Ovary (tissue), 9 donors: ENCODE results near the gene IFI27L2. TPM values are rescaled to one million over a fixed set of nuclear protein-coding genes. Genes with fewer than 3 reads are reported as not detected.

Experiments
- DNase-seq, 5 donors: peaks; one replicate each; pipeline ENCODE4 v3.0.0-alpha.2; 2019 to 2020
- H3K27ac ChIP-seq, 2 donors: fragments of 200-600 bp; one replicate each; pipeline versions ENCODE4 v1.5.1 to v1.8.0; 2019 to 2022
- H3K27me3 ChIP-seq: fragments of 200-600 bp; one replicate; pipeline ENCODE4 v1.8.0; 2022
- H3K36me3 ChIP-seq: fragments of 200-600 bp; sonication (generic); one replicate; pipeline ENCODE4 v1.5.1; 2019
- H3K4me1 ChIP-seq: one replicate; pipeline ENCODE4 v1.8.1; 2013; ENCODE audit warnings: mild to moderate bottlenecking, moderate library complexity; ENCODE audit not compliant: insufficient read depth
- H3K4me3 ChIP-seq: fragments of 200-600 bp; sonication (generic); one replicate; pipeline ENCODE4 v1.5.1; 2017
- H3K9me3 ChIP-seq, 2 donors: fragments of 200-600 bp in 1 of 2; sonication (generic) in 1 of 2; one replicate each; pipeline versions ENCODE4 v1.5.1 to v1.8.1; 2013 to 2019; ENCODE audit warnings: mild to moderate bottlenecking in 1 of 2, moderate library complexity in 1 of 2
- CTCF ChIP-seq, 3 donors: fragments of 450-650 bp in 2 of 3; fragments of 200-600 bp in 1 of 3; IDR thresholded peaks; one replicate each; pipeline versions ENCODE4 v1.5.1 to v1.8.0; 2016 to 2022; ENCODE audit warnings: antibody characterized with exemption in 3 of 3, mild to moderate bottlenecking in 1 of 3
- EP300 ChIP-seq: sonication (generic); formaldehyde crosslinking; IDR thresholded peaks from one replicate; pipeline ENCODE4 v1.6.1; 2017; ENCODE audit warnings: antibody characterized with exemption
- POLR2A ChIP-seq: fragments of 450-650 bp; IDR thresholded peaks from one replicate; pipeline ENCODE4 v1.6.1; 2017; ENCODE audit warnings: antibody characterized with exemption, mild to moderate bottlenecking, moderate library complexity
- WGBS, 3 donors: extraction: QIAGEN DNeasy Blood & Tissue Kit in 1 of 3; methylation state at CpG; one replicate each; pipeline versions ENCODE4 v1.1.5 to v1.1.7; 2013 to 2017; 5-methylcytosine and 5-hydroxymethylcytosine counted together
- intact Hi-C, 4 donors: fragments of 100-400 bp; cut with DNase I; formaldehyde crosslinking; loops; one replicate each; pipeline versions ENCODE4 v1.11.0 to v1.15.1; 2022 to 2023
- polyA plus RNA-seq, 2 donors: library from polyadenylated mRNA; stranded (reverse); fragments of 200-250 nt in 1 of 2; fragments of 350-450 nt in 1 of 2; fragmentation: Illumina TruSeq in 1 of 2; extraction: RNeasy Lipid Tissue Mini Kit (QIAGEN cat#74804) in 1 of 2; gene quantifications; one replicate each; pipeline ENCODE4 v1.2.3, GENCODE V29; 2013 to 2014
- total RNA-seq, 7 donors: library from RNA; depleted of rRNA in 2 of 7; stranded (reverse); fragments of >200 nt in 2 of 7; fragmentation: NEBNext Ultra II Directional in 3 of 7; extraction: Animal tissue kit (Norgen Biotek cat#: 25700) in 3 of 7; gene quantifications; one replicate each; pipeline versions ENCODE4 v1.1.0 to v1.2.4, GENCODE V29; 2016 to 2023
- donor health status: DM: no; HTN: no; CAD: no; lungs with moderate emphysema.
- donor health status: DM: no; HTN: no; CAD: no.
- donor health status: Bipolar disorder and iron deficiency.
- donor health status: DM: yes; HTN: yes; CAD: no.
- donor health status: DM: no; HTN: no; CAD: no.
- donor health status: DM: yes; HTN: yes; CAD: no.

Gene IFI27L2
- total and polyA plus RNA-seq, 9 donors, result 37.8 to 145 (median 88.5) TPM

- H3K9me3 ChIP-seq, result no peaks in the 10 kb centered on the region
- TF ChIP-seq CTCF (IDR thresholded peaks at IDR 0.05), result no peak
- no peak for TF ChIP-seq EP300
- no peak for TF ChIP-seq POLR2A
- WGBS, 3 donors, result 61 to 68% (median 67%) methylated on average over 5 of the region's 5 CpGs
- H3K4me1 ChIP-seq, result peaks cover 10% of the 10 kb centered on the region
- H3K4me3 ChIP-seq, result no peak overlapping the region
- H3K36me3 ChIP-seq, result no peaks in the 10 kb centered on the region
- H3K27me3 ChIP-seq, result no peaks in the 10 kb centered on the region
- peak overlapping the region in 1 of 2 donors; percentile 27 for H3K27ac ChIP-seq
- intact Hi-C loops, result no loop called here
- peak in 1 of 5 donors; percentile 5 for DNase-seq
Observed at GRCh38 chr14:94113908-94114588, 15.4 kb downstream of the IFI27L2 start.

DNA sequence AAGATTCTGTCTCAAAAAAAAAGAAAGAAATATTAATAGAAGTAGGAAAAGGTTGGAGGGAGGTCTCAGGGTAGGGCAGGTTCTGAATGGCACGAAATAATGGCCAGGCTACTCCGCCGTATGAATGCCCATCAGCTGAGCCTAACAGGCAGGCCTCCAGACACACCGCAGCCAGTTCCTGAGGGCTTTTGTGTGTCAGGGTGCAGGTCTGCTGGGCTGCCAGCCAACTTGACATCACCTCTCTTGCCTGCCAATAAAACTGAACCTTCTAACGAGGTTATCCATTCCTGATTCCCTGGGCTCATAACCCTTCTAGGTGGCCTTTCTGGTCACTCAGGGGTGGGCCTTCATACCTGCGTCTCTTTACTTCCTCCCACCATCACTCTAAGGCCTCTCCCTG is 15.9 kb downstream of the IFI27L2 start:
- Histone ChIP-seq H3K4me1 (peaks cover 10% of the 10 kb centered on the region), H3K27ac (no peak overlapping the region), H3K36me3 (no peaks in the 10 kb centered on the region), H3K9me3 (no peaks in the 10 kb centered on the region), H3K27me3 (no peaks in the 10 kb centered on the region), H3K4me3 (no peak overlapping the region)
- DNase-seq, result peak in 2 of 5 donors; percentile 29 to 53
- 51 to 71% (median 68%) methylated on average over 6 of the region's 6 CpGs for WGBS, 3 donors
- TF ChIP-seq EP300, result no peak
- no peak for TF ChIP-seq CTCF (IDR thresholded peaks at IDR 0.05)
- TF ChIP-seq POLR2A, result no peak
- intact Hi-C loops, result no loop called here

DNA sequence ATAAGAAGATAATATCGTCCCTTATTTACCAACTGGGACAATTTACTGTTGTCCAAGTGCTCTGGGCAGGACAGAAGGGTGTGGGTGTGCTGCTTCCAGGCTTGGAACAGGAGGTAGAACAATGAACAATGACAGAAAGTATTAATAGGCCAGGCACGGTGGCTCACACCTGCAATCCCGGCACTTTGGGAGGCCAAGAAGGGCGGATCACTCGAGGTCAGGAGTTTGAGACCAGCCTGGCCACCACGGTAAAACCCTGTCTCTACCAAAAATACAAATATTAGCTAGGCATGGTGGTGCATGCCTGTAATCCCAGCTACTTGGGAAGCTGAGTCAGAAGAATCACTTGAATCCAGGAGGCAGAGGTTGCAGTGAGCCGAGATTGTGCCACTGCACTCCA is 16.3 kb downstream of the IFI27L2 start:
- no peak overlapping the region for H3K27ac ChIP-seq
- no peaks in the 10 kb centered on the region for H3K27me3 ChIP-seq
- H3K4me3 ChIP-seq, result no peak overlapping the region
- H3K4me1 ChIP-seq, result peaks cover 10% of the 10 kb centered on the region
- no peaks in the 10 kb centered on the region for H3K36me3 ChIP-seq
- peak in 1 of 5 donors; percentile 25 for DNase-seq
- WGBS, 3 donors, result 79 to 87% (median 85%) methylated on average over 7 of the region's 7 CpGs
- H3K9me3 ChIP-seq, result no peaks in the 10 kb centered on the region
- TF ChIP-seq CTCF (IDR thresholded peaks at IDR 0.05) (no peak), EP300 (no peak), POLR2A (no peak)
- intact Hi-C loops, result no loop called here

- intact Hi-C loops, result no loop called here
- DNase-seq, result peak in 1 of 5 donors; percentile 31
- WGBS, 3 donors, result 83 to 89% (median 84%) methylated on average over 6 of the region's 6 CpGs
Observed at GRCh38 chr14:94112513-94113063, 16.8 kb downstream of the IFI27L2 start.

More at GRCh38 chr14:94112513-94113063, 16.8 kb downstream of the IFI27L2 start:
- peaks cover 10% of the 10 kb centered on the region for H3K4me1 ChIP-seq
- no peak overlapping the region for H3K4me3 ChIP-seq
- H3K27ac ChIP-seq, result no peak overlapping the region
- no peak for TF ChIP-seq EP300
- TF ChIP-seq POLR2A, result no peak
- no peak for TF ChIP-seq CTCF (IDR thresholded peaks at IDR 0.05)
- H3K9me3 ChIP-seq, result no peaks in the 10 kb centered on the region
- no peaks in the 10 kb centered on the region for H3K27me3 ChIP-seq
- H3K36me3 ChIP-seq, result no peaks in the 10 kb centered on the region
